HG02852 (cell line): Measurements from ENCODE around the gene SYS1.

Experiments used
- ATAC-seq: cut with Tn5 transposase; IDR thresholded peaks from one replicate; pipeline ENCODE4 v1.9.1; 2021; ENCODE audit warnings: mild to moderate bottlenecking, moderate library complexity; ENCODE audit not compliant: unreplicated experiment

Gene SYS1

DNA sequence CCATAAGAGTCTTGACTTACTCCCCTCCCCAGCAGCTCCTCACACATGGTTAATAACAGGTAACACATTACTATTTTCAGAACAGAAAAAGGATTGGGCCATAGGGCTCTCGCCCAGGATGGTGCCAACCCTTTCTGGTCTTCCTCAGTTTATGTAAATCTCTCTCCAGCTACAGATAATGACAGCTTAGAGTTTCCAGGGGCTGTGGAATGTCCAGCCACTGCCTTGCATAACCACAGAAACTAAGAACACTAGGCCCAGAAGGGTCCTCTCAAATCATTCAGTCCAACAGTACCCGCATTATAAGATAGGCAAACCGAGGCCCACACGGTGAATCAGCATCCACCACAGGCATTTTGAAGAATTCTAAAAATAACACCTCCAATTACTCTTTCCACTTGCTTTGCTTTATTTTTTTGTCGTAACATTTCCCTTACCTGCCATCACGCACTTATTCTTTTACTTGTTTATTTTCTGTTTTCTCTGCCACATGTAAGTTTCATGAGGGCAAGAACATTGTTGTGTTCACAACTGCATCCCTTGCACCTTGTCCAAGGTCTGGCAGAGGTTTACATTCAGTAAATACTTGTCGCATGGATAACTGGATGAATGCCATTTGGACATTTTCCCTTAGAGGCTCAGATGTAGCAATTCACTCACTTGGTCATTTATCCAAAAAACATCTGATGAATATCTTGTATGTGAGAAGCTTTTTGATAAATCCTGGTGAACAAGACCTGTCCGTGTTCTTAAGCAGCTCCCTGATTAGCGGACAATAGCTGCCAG lies 8.3 kb upstream of the SYS1 start:
- ATAC-seq: no peak

- no peak for ATAC-seq
Measured at GRCh38 chr20:45355209-45356084, 7.5 kb upstream of the SYS1 start.

GRCh38 chr20:45358282-45359068 lies 4.5 kb upstream of the SYS1 start:
- ATAC-seq: no peak

DNA sequence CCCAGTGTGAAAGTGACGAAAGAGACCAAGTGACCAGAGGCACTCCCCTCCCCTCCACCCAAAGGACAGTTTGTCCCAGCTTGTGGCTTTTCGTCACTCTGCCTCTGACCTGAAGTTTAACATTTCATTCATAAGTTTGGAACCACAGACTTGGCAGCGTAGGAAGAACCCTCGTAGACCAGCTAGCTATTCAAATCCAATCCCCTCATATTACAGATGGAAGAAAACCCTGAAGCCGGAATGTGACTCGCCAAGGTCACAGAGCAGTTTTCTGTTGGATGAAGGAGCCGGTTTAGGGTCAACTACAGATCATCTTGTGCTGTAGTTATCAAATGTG lies 3.9 kb upstream of the SYS1 start:
- ATAC-seq: no peak

DNA sequence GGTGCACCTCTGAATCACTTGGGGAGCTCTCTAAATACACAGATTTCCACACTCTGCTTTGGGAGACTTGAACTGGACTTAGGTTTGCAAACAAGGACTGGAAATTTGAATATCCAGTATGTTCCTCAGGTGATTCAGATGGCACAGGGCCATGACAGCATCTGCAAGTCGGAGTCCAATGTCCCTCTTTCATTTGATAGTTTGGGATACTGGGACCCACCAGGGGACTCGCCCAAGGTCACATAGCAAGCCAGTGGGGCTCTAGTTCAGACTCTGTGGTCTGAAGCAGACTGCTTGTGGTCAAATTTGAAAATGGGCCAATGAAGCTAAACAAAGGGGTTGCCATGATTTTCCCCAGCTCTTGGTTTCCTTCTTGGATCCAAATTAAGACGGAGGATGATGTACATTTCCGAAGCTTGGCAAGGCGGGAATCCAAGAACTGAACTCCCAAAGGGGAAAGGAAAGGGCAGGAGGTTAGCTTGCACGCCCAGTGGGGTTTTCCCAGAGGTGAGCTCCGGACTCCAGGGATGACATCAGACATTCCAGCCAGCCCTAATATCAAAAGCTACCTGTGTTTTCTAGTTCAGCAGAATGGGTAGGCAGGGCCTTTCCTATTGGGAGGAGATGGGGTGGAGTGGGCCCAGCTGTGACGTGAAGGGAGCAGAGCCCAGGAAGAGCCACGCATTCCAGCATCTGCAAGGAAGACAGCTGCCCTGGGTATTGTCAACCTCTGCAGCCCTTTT lies 3.4 kb upstream of the SYS1 start:
- ATAC-seq: no peak

DNA sequence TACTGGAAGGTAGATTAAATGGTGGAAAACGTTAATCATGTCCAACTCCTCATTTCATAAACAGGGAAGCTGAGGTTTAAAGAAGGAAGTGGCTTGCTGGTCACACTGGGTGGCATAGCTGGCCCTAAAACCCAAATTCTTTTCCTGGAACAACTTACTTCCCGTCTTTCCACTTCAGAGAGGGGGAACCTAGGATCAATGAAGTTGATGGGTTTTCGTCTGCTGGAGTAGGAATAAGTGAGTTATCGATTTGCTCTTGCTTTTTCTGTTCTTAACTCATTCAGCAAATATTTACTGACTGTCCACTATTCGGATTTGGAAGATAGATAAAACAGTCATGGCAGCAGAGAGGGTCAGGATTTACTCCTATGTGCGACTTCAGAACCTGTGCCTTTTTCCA lies 1.2 kb upstream of the SYS1 start:
- no peak for ATAC-seq

- no peak for ATAC-seq
Measured at GRCh38 chr20:45363611-45364492, 896 bp downstream of the SYS1 start.

- ATAC-seq: no peak
Measured at GRCh38 chr20:45365444-45365970, 2.6 kb downstream of the SYS1 start.

DNA sequence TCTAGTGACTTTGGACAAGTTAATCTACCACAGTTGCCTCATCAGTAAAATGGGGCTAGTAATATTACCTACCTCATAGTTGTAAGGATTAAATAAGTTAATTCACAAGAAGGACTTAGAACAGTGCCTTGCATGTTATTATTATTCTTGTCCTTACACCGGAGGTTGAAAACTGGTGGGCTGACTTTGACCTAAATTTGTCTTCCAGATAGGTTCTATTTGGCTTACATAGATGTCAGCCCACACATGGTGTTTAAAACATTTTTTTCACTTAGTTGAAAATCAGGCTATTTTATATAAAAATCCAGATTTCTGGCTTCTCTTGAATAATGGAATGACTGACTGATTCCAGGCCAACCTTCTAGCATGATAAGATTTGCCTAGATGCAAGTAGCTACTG lies 3.2 kb downstream of the SYS1 start:
- ATAC-seq: no peak

GRCh38 chr20:45366631-45367030 lies 3.7 kb downstream of the SYS1 start:
- ATAC-seq: no peak

DNA sequence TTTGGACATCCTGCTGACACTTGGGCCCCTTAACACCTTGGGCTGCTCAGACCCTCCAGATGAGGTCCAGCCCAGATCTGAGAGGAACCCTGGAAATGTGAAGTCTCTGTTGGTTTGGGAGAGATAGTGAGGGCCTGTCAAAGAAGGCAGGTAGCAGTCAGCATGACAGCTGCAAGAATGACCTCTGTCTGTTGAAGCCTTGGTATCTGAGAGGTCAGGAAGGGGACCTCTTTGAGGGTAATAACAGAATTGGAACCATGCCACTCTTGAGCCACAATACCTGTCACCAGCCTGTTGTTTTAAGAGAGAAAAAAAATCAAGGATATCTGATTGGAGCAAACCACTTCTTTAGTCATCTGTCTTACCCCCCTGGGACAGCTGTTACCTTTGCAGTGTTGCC lies 4.2 kb downstream of the SYS1 start:
- ATAC-seq: no peak

DNA sequence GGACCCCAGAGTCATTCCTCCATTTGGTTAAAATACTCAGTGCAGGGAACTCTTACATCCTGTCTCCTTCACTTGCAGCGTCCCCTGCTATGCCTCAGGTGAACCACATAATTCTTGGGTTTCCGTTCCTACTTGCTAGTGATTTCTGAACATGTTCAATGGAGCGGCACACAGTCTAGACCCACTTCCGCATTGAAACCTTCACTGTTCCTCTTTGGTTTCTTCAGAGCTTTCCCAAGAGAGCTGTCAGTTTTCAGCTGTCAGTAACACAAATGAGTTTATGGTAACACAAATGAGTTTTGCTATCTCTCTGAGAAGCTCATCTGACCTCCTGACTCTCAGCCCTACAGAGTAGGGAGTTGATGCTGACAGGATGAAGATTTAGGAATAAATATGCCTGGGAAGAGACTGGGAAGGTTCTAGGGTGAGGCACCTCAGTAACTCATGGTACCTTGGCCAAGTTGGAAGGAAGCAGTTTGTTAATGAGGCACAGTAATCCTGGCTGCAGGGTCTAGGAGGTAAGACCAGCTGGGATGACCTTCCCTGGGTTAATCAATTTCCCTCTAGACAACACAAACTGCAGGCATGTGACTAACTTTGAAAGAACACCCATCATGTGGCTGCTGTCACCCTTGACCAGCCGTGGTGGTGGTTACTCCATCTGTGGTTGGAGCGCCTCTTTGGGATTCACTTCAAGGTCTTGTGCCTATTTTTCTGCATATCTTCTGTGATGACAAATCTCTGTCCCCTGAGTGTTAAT lies 5.4 kb downstream of the SYS1 start:
- ATAC-seq: peak; percentile 85

DNA sequence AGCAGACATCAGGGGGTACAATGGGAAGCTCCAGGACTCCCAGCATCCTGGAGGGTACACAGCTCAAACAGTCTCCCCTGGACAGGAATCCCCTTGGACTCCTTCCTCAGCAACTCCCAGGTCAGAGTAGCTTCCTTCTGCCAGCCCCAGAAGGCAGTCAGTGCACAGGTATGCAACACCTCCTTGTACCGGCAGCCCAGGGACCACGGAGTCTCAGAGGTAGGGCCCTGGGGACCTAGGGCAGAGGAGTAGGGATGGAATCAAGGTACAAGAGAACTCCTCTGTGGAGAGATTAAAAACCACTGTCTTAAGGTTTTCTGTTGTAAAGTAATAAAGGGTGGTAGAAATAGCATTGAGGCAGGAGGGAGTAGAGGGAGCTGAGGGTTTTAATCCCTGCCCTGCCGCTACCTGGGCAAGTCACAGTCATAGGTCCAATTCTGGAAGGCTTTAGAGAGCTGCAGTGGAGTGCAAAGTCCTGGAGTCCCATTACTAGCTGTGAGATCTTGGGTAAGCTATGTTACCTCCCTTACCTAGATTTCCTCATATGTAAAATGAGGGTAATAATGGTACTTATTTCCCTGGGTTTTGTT lies 7.7 kb downstream of the SYS1 start:
- no peak for ATAC-seq

GRCh38 chr20:45372241-45372640 lies 9.3 kb downstream of the SYS1 start:
- no peak for ATAC-seq

DNA sequence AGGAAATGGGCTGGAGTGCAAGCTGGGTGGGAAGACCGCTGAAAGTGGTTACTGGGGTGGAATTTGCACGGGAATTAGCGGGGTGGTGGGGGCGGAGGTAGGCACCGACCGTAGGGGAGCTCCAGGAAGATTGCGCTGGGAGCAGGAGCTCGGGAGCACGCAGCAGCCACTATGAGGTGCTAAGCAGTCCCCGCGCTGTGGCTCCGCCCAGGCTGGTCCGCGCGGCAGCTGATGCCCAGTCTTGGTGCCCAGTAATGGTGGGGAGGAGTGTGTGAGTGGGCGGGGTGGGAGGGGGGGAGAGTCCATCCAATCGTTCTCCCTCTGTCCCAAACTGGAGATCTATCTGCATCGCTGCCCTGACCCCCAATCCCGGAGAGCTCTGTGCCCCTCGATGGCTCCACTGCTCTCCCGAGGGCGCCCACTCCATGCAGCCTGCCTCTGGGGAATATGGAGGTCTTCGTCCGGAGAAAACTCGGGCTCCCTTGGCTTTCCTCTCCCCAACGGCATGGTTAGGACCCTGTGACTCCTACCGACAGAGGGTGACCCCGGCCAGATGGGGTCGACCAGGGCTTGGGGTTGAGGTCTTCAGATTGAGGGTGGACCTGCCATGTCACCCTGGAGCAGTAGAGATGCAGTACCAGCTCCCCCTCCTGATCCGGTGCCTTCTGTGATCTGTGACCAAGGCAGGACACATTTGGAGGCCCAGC lies 9.8 kb downstream of the SYS1 start:
- ATAC-seq: no peak

DNA sequence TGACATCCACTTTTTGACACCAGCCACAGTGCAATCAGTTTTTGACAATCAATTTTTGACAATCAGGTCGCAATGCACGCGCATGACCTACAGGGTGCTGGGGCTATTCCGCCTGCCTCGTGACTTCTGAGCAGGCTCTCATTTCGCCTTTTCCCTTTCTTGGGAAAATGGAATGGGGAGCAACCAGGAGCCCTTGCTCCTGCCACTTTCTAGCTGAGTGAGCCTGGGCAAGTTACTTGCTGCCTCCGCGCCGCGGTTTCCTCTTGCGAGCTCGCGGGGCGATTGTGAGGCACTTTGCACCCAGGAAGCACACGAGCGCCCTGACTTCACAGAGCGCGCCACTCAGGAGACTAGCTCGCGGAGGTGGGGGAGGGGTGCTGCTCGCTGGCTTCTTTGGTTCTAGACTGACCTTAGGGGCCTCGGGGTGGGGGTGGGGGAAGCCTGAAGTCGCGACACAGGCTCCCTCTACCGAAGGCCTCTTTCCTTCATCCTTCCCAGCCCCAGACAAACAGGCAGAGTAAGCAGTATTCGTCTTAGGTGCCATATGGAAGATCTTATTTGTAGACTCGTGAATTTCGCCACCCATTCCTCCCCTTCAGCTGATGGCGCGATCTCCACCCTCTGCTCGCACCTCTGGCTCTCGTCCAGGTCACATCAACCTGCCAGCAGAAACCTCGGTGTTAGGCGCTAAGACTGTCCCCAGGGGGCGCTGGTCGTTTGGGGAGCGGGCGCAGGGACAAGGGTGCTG lies 10.6 kb downstream of the SYS1 start:
- no peak for ATAC-seq

GRCh38 chr20:45374101-45374467 lies 11.1 kb downstream of the SYS1 start:
- no peak for ATAC-seq
